ENCODE data around the gene ZCWPW1.

Gene ZCWPW1

GRCh38 chr7:100434297-100435144, 6.0 kb upstream of the ZCWPW1 start:
- Histone ChIP-seq H3K9ac (ENCODE audit: low read length) (peak overlapping the region; percentile 86; the same call in 1 of the 2 replicates), H2AFZ (ENCODE audit: low read depth, low read length) (no peak overlapping the region), H3K27ac (ENCODE audit: low read length) (peak overlapping the region; percentile 76), H3K9me3 (ENCODE audit: insufficient read depth, low read length) (no peaks in the 10 kb centered on the region), H3K4me2 (ENCODE audit: low read length) (peak overlapping the region; percentile 84), H3K4me3 (ENCODE audit: low read length) (peak overlapping the region; percentile 86), H4K20me1 (ENCODE audit: insufficient read depth, low read length) (peaks cover 26% of the 10 kb centered on the region), H3K36me3 (replicated peaks; ENCODE audit: low read depth, low read length) (peaks cover 42% of the 10 kb centered on the region), H3K27me3 (ENCODE audit: low read depth, low read length) (no peaks in the 10 kb centered on the region), H3K4me1 (ENCODE audit: low read length) (peaks cover 46% of the 10 kb centered on the region), H3K79me2 (ENCODE audit: low read length) (peaks cover 65% of the 10 kb centered on the region)
- TF ChIP-seq CTCF (IDR thresholded peaks at IDR 0.05; ENCODE audit: low read depth, low read length), result no peak
- TF ChIP-seq EZH2phosphoT487 (IDR thresholded peaks at IDR 0.05; ENCODE audit: low read depth), result no peak

- Histone ChIP-seq H3K79me2 (ENCODE audit: low read length) (peaks cover 68% of the 10 kb centered on the region), H3K27ac (ENCODE audit: low read length) (peak overlapping the region; percentile 76), H3K4me1 (ENCODE audit: low read length) (peaks cover 46% of the 10 kb centered on the region), H4K20me1 (ENCODE audit: insufficient read depth, low read length) (peaks cover 26% of the 10 kb centered on the region), H3K4me3 (ENCODE audit: low read length) (no peak overlapping the region), H3K4me2 (ENCODE audit: low read length) (peak overlapping the region; percentile 31), H3K36me3 (replicated peaks; ENCODE audit: low read depth, low read length) (peaks cover 42% of the 10 kb centered on the region), H3K9me3 (ENCODE audit: insufficient read depth, low read length) (no peaks in the 10 kb centered on the region), H3K27me3 (ENCODE audit: low read depth, low read length) (no peaks in the 10 kb centered on the region), H2AFZ (ENCODE audit: low read depth, low read length) (no peak overlapping the region), H3K9ac (ENCODE audit: low read length) (no peak overlapping the region; the same call in 1 of the 2 replicates)
- TF ChIP-seq CTCF (IDR thresholded peaks at IDR 0.05; ENCODE audit: low read depth, low read length) (no peak), EZH2phosphoT487 (IDR thresholded peaks at IDR 0.05; ENCODE audit: low read depth) (no peak)
Observed at GRCh38 chr7:100433592-100434296, 5.2 kb upstream of the ZCWPW1 start.

GRCh38 chr7:100433276-100433591, 4.7 kb upstream of the ZCWPW1 start:
- peaks cover 26% of the 10 kb centered on the region for H4K20me1 ChIP-seq (ENCODE audit: insufficient read depth, low read length)
- H2AFZ ChIP-seq (ENCODE audit: low read depth, low read length), result no peak overlapping the region
- peaks cover 42% of the 10 kb centered on the region for H3K36me3 ChIP-seq (replicated peaks; ENCODE audit: low read depth, low read length)
- no peak for TF ChIP-seq CTCF (IDR thresholded peaks at IDR 0.05; ENCODE audit: low read depth, low read length)
- TF ChIP-seq EZH2phosphoT487 (IDR thresholded peaks at IDR 0.05; ENCODE audit: low read depth), result no peak
- H3K9me3 ChIP-seq (ENCODE audit: insufficient read depth, low read length), result no peaks in the 10 kb centered on the region
- peaks cover 46% of the 10 kb centered on the region for H3K4me1 ChIP-seq (ENCODE audit: low read length)
- H3K4me2 ChIP-seq (ENCODE audit: low read length), result no peak overlapping the region
- H3K9ac ChIP-seq (ENCODE audit: low read length), result no peak overlapping the region
- no peaks in the 10 kb centered on the region for H3K27me3 ChIP-seq (ENCODE audit: low read depth, low read length)
- no peak overlapping the region for H3K27ac ChIP-seq (ENCODE audit: low read length)
- H3K4me3 ChIP-seq (ENCODE audit: low read length), result no peak overlapping the region
- H3K79me2 ChIP-seq (ENCODE audit: low read length), result peaks cover 68% of the 10 kb centered on the region

- Histone ChIP-seq H3K9me3 (ENCODE audit: insufficient read depth, low read length) (no peaks in the 10 kb centered on the region), H3K79me2 (ENCODE audit: low read length) (peaks cover 68% of the 10 kb centered on the region), H3K4me1 (ENCODE audit: low read length) (peaks cover 50% of the 10 kb centered on the region), H4K20me1 (ENCODE audit: insufficient read depth, low read length) (peaks cover 26% of the 10 kb centered on the region), H3K27me3 (ENCODE audit: low read depth, low read length) (no peaks in the 10 kb centered on the region), H2AFZ (ENCODE audit: low read depth, low read length) (no peak overlapping the region), H3K9ac (ENCODE audit: low read length) (no peak overlapping the region), H3K4me3 (ENCODE audit: low read length) (no peak overlapping the region), H3K4me2 (ENCODE audit: low read length) (no peak overlapping the region; the same call in 1 of the 2 replicates), H3K27ac (ENCODE audit: low read length) (no peak overlapping the region), H3K36me3 (replicated peaks; ENCODE audit: low read depth, low read length) (peaks cover 42% of the 10 kb centered on the region)
- TF ChIP-seq CTCF (IDR thresholded peaks at IDR 0.05; ENCODE audit: low read depth, low read length), result no peak
Observed at GRCh38 chr7:100432621-100433275, 4.2 kb upstream of the ZCWPW1 start.
